ENCODE data around the gene PIGP. TPM values are rescaled to one million over a fixed set of nuclear protein-coding genes. Genes with fewer than 3 reads are reported as not detected.

Gene PIGP
- total and polyA plus RNA-seq, 2 of the 13 experiments (the other 11 are each of a cell fraction or from before 2014, with no cell fraction given) = 14.8 to 33.4 TPM

DNA sequence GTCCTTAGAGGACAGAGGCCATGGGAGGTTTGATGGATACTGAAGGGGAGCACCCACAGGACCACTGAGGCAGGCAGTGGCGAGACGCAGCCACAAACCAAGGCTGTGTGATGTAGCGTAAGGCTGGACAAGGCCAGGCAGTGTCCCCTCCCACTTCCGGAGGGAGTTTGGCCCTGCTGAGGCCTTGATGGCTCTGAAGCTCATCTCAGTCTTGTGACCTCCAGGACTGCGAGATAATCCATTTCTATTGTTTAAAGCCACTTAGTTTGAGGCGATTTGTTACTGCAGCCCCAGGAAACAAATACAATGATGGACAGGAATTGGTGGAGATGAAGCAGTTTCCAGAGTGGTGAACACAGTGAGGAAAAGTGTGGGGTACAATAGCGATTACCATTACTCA is 15.3 kb downstream of the PIGP start:
- no peak overlapping the region for H3K9ac ChIP-seq (ENCODE audit: insufficient read depth, low read depth, low read length)
- no peaks in the 10 kb centered on the region for H3K79me2 ChIP-seq (ENCODE audit: insufficient read depth, low read length)
- no peak for FAIRE-seq
- POLR2A ChIA-PET = no interaction called here
- H3K36me3 ChIP-seq (replicated peaks in 1 of 2; ENCODE audit: control insufficient read depth in 1 of 2, insufficient read depth in 2 of 2, low read length in 2 of 2) = no peaks in the 10 kb centered on the region
- no peak for DNase-seq (ENCODE audit: low spot score)
- H3K4me2 ChIP-seq (ENCODE audit: low read depth, low read length) = no peak overlapping the region
- no peak overlapping the region for H3K4me3 ChIP-seq (replicated peaks in 1 of 3; ENCODE audit: insufficient read depth in 1 of 3, low read depth in 2 of 3, low read length in 3 of 3)
- H3K9me3 ChIP-seq (ENCODE audit: low read length) = peaks cover 5% of the 10 kb centered on the region; the same call in 1 of the 2 replicates
- H3K4me1 ChIP-seq (ENCODE audit: insufficient read depth, low read length) = peaks cover 44% of the 10 kb centered on the region
- no TSS peak for BruUV-seq (replicated peaks)
- intact Hi-C loops (cut with micrococcal nuclease; ENCODE audit: unreplicated experiment) (no loop called here), in situ Hi-C loops (cut with HindIII; ENCODE audit: extremely low pct_ligation_motif_present, low pct_unique_long_range_greater_than_20kb) (no loop called here)
- TF ChIP-seq ZNF556 (CRISPR knock-in tag; IDR thresholded peaks at IDR 0.05; ENCODE audit: borderline replicate concordance) = no peak
- TF ChIP-seq, protein P1, sequence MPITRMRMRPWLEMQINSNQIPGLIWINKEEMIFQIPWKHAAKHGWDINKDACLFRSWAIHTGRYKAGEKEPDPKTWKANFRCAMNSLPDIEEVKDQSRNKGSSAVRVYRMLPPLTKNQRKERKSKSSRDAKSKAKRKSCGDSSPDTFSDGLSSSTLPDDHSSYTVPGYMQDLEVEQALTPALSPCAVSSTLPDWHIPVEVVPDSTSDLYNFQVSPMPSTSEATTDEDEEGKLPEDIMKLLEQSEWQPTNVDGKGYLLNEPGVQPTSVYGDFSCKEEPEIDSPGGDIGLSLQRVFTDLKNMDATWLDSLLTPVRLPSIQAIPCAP (CRISPR knock-in tag; IDR thresholded peaks at IDR 0.05; ENCODE audit: low read depth) = no peak
- no peak for TF ChIP-seq ZNF652 (CRISPR knock-in tag; IDR thresholded peaks at IDR 0.05; ENCODE audit: borderline replicate concordance, low read depth)
- TF ChIP-seq RAD21 (CRISPR knock-in tag; IDR thresholded peaks at IDR 0.05) = no peak
- TF ChIP-seq RFXANK (CRISPR knock-in tag; IDR thresholded peaks at IDR 0.05) = no peak
- TF ChIP-seq HDAC6 (IDR thresholded peaks at IDR 0.05; ENCODE audit: low read depth, low read length) = no peak
- TF ChIP-seq SETDB1 (CRISPR knock-in tag; IDR thresholded peaks at IDR 0.05; ENCODE audit: borderline replicate concordance) = no peak
- no peak for TF ChIP-seq ZNF484 (CRISPR knock-in tag; IDR thresholded peaks at IDR 0.05; ENCODE audit: borderline replicate concordance, low read depth)
- TF ChIP-seq ATF7-NPFF (CRISPR knock-in tag; IDR thresholded peaks at IDR 0.05; ENCODE audit: low read depth) = no peak
- TF ChIP-seq U2AF2 (IDR thresholded peaks at IDR 0.05; ENCODE audit: low read depth, low read length) = no peak
- no peak for TF ChIP-seq ATF7 (IDR thresholded peaks at IDR 0.05)
- TF ChIP-seq ATF7 (CRISPR knock-in tag; IDR thresholded peaks at IDR 0.05) = no peak
- TF ChIP-seq ZNF18 (CRISPR knock-in tag; IDR thresholded peaks at IDR 0.05; ENCODE audit: insufficient replicate concordance) = no peak
- TF ChIP-seq, protein P2, sequence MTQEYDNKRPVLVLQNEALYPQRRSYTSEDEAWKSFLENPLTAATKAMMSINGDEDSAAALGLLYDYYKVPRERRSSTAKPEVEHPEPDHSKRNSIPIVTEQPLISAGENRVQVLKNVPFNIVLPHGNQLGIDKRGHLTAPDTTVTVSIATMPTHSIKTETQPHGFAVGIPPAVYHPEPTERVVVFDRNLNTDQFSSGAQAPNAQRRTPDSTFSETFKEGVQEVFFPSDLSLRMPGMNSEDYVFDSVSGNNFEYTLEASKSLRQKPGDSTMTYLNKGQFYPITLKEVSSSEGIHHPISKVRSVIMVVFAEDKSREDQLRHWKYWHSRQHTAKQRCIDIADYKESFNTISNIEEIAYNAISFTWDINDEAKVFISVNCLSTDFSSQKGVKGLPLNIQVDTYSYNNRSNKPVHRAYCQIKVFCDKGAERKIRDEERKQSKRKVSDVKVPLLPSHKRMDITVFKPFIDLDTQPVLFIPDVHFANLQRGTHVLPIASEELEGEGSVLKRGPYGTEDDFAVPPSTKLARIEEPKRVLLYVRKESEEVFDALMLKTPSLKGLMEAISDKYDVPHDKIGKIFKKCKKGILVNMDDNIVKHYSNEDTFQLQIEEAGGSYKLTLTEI (CRISPR knock-in tag; conservative IDR thresholded peaks at IDR 0.05) = no peak
- TF ChIP-seq ZNF225 (CRISPR knock-in tag; IDR thresholded peaks at IDR 0.05) = no peak
- no peak for TF ChIP-seq SSRP1 (CRISPR knock-in tag; IDR thresholded peaks at IDR 0.05)
- H2AFZ ChIP-seq (ENCODE audit: low read length) = no peak overlapping the region
- ATAC-seq = no peak
- H3K27me3 ChIP-seq (ENCODE audit: control insufficient read depth in 1 of 2, insufficient read depth in 2 of 2, low read length in 2 of 2) = no peaks in the 10 kb centered on the region
- H4K20me1 ChIP-seq (ENCODE audit: insufficient read depth, low read length) = no peaks in the 10 kb centered on the region
- H3K27ac ChIP-seq (ENCODE audit: extremely low read length, insufficient read depth, low read length) = no peak overlapping the region
- WGBS (ENCODE audit: low lambda C conversion rate) = 81% methylated on average over 6 of the region's 7 CpGs
- CTCF ChIA-PET (ENCODE audit: low intra/inter-chr PET ratio, low total read pairs) = no interaction called here
